NCI-H82 (cell line): ENCODE measurements around the gene OPTC.
"Not testable (repeated sequence)": the region's sequence is repeated elsewhere in the genome, so short reads cannot be mapped to it uniquely, and the experiment has no call there.

Source experiments
- DNase-seq: peaks from one replicate; lab custom pipeline; 2025; lab: John Stamatoyannopoulos, UW

The OPTC gene

DNA sequence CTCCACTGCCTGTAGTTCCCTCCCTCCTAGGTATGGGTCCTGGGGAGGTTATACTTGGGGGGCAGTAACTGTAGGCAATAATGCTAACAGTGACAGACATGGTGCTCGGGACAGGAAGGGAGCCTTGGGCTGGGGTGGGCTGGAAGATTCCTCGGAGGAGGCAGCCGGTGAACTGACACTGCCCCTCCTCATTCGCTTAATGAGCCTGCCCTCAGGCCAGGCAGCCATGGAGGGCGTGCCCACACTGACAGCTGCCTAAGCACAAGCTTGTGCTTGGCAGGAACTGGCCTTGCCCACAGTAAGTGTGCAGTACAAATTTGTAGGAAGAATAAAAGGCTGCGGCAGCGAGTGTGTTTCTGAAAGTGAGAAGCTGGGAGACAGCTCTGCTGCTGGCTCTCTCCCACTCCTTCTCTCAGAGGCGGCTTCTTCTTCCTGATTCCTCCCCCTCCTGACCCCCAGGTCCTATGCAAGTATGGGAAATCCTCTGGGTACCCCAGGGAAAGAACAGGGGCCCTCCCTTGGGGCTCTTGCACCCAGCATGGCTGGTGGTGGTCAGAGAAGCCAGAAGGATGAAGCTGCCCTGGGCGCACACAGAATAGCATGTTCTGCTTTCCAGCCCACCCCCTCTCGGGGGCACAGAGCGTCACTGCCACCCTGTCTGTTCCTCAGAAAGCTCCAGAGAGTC, 23.6 kb downstream of the OPTC start:
- no peak for DNase-seq

DNA sequence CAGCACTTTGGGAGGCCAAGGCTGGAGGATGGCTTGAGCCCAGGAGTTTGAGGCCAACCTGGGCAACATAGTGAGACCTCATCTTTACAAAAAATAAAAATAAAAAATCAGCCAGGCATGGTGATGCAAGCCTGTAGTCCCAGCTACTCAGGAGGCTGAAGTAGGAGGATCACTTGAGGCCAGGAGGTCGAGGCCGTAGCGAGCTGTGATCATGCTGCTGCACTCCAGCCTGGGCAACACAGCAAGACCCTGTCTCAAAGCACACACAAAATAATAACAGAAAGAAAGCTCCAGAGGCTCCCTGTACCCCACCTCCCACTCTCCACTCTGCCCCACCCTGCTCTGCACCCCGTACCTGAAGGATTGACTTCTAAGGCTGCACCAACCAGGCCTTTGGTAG, 24.2 kb downstream of the OPTC start:
- DNase-seq = not testable (repeated sequence)

DNA sequence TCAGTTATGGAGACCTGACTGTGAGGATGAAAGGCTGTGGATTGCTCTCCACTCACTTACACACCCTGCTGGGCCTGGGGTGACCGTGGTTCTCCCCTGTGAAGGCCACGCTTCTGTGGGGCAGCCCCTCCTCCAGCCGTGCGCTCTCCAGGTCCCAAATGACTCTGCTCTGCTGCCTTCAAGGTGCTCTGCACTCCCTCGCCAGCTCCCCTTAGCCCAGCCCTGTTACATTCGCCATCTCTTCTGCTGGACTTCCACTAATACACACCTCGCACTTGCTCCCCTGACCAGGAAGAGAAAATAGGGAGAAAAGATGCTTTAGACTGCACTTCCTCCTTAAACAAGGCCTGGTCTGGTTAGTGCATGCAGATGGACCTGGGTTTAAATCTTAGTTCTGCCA, 24.6 kb downstream of the OPTC start:
- no peak for DNase-seq

DNA sequence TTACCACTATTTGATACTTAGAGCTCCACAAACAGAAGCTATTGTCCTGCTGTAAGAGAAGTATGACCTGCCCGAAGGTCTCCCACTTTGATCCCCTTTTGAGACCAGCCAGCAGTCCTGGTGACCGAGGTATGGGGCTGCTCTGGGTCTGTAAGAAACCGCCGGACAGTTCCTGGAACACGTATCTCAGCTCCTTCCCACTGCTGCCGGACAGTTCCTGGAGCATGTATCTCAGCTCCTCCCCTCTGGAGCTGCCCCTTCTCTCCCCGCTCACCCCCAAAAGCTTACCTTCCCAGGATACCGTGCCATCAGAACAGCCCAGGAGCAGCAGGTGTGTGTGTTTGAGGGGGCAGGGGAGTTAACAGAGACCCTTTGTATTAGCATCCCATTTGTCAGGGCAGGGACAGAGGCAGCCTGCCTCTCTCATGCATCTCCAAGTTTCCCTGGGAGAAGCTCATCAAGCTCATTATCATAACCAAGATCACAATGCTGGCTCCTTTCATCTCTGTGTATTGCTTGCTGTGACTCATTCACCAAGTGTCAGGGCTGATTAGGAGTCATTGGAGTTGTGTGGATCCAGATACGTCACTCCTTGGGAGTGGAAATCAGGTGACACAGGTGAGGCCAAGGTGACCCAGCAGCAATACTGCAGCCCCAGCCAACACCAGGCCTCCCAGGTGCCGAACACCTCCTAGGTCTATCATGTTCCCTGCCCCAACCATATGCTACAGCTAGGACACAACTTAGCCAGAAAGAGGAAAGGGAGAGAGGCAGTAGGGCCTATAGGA, 25.3 kb downstream of the OPTC start:
- no peak for DNase-seq

DNA sequence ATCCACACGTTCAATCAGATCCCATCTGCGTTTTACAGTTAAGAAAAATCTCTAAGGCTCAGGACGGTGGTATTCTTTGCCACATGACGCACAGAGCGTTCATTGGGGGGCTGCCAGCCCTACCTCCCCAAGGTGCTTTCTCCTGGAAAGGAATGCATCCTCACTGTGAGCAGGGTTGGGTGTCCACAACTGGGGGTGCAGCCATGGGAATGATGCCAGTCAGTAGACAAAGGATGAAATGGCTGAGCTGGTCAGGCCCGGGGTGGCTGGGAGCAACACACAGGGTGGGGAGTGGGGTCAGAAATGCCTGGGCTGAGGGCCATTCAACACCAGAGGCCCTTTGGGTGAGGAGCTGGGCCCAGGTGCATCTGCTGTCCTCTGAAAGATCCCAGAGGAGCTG, 25.9 kb downstream of the OPTC start:
- no peak for DNase-seq

DNA sequence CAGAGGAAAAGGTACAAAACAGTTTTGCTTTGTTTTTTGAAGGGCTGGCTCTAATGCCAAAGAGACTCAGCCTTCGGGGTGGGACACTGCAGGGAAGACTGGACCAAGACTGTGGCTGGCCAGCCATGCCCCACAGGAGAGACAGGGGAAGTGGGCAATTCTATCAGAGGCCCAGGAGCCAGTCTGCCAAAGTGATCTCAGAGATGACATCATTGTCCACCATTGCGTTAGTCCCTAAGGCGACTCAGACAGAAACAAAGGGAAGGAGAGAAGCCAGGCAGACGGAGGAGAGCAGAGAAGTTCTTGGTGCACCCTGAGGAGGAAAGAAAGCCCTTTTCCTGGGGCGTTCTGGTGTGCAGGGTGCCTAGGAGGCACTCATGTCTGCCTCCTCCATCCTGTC, 26.4 kb downstream of the OPTC start:
- no peak for DNase-seq

DNA sequence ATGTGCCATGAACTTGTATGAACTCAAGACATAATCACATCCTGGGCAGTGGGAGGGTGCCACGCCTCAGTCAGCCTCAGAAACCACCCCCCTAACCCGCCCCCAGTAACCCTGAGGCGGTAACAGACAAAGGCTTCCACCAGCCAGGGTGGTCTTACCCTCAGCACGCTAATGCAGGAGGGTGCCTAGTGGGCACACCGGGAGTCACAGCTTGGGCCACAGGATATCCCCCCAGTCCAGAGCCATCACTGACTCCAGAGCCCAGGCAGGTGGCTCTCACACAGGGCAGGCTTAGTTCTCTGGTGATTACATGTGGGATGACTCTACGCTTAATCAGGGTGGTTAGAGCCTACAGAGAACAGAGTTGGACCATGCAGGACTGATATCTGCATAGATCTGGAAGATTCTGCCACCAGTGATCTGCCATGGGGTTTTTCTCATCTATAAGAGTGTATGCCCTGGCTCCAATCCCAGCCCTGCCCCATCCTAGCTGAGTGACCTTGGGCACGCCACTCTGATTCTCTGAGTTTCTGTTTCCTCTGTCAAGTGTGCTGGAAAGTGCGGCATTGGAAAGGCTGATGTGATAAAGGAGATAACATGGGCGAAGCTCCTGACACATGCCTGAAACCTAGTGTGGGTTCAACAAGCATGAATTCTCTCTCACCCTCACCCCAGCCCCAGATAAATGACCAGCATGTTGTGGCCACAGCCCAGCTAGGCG, 27.3 kb downstream of the OPTC start:
- peak; percentile 70 for DNase-seq

DNA sequence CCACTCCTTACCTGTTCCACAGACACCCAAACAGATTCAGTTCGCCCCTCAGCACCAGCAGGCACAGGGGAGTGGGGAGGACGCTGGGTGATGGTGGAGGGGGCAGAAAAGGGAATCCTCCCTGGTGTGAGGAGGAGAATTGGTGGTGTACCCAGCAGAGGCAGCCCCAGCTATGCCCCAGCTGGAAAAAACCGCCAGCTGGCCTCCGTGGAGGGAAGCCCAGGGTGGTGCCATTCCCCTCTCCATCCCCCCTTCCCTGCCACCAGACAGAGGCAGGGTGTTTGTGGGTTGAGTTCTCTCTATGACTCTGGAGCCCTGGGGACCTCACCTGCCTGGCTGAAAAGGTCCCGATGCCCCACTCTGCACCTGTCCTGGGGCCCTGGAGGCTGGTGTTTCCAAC, 27.9 kb downstream of the OPTC start:
- DNase-seq = no peak

DNA sequence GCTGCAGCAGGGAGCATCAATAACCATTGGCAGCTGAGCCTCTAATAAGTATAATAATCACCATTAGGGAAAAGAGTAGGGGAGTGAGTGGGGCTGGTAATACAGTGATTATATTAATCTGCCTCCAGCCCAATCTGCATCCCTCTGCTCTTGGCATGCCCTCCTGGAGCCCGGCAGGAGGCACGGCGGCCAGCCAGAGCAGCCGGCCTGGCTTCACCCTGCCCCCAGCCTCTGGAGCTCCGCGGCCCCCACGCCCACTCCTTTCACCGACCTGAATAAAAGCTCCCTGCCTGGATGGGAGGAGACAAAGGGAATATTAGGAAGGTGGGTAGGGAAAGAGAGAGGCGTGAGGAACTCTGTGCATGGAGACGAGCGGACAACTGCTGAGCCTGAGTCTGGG, 28.3 kb downstream of the OPTC start:
- peak; percentile 95 for DNase-seq

DNA sequence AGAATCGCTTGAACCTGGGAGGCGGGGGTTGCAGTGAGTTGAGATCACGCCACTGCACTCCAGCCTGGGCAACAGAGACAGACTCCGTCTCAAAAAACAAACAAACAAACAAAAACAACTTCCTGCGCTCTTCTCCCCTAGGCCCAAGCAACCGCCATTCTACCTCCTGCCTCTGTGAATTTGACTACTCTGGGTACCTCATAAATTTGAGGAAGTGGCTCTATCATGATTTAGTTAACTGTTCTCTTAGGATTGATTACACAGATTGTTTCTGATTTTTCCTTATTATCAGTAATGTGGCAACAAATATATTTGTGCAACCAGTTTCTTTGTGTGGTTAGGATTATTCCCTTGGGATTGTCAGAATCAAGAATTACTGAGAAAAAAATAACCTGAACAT, 29.7 kb downstream of the OPTC start:
- no peak for DNase-seq

DNA sequence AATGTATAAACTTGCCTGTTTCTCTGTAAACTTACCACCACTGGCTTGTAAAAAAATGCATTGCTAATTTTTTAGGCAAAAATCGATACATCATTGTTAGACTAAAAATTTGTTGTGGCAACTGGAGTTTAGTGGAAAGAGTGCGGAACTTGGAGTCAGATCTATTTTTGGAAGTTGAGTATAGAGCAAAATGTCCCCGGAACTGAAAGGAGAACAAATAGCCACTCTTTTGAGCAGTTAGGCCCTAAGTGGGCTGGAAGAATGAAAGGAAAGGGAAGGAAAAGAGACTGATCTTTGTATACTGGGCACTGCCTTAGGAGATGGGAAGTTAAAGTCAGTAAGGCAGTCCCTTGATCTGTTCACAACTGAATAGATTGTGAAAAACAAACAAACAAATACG, 30.2 kb downstream of the OPTC start:
- no peak for DNase-seq

DNA sequence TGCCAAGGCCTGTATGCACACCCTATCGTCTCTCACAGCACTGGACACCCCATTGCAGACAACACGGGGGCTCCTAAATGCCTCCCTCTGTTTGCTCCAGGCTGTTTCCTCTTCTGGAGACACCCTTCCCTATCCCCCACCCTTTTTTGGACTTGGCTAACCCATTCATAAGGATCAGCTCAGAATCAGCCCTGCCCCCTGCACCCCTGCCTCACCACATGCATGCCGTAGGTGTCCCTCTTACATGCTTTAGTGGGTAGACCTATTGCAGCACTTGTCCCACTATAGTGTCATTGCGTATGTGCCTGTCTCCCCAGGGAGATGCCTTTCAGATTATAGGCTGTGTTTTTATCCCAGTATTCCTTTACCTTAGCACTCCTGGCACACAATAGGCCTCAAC, 30.9 kb downstream of the OPTC start:
- DNase-seq = peak; percentile 67

DNA sequence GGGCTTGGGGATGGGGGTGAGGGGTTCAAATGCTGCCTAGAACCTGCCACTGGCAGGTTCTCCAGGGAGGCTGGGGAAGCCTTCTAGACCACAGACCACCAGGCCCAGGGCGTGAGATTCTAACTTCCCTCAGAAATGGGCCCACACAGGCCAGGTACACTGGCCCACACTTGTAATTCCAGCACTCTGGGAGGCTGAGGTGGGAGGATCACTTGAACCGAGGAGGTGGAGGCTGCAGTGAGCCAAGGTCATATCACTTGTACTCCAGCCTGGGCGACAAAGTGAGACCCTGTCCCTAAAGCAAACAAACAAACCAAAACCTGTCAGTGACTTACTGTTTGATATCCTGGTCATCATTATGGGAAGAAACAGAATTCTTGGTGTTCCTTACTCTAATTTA, 31.7 kb downstream of the OPTC start:
- no peak for DNase-seq

DNA sequence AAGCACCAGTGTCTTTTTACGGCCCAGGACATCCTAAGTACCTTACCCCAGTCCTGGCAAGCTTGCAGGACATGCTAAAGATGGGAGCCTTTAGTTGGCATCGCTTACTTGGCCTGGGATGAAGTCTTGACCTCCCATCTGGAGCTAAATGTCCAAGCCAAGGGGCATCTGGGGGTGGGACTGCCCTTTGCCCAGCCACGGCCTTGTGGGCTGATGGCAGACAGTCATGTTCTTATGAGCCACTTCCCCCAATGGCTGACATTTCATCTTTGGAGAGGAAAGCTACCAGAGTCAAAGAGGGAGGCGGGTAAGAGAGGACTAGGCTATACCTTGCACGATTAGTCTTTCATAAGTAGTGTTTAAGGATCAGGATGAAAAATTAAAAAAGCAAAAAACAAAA, 32.2 kb downstream of the OPTC start:
- no peak for DNase-seq

DNA sequence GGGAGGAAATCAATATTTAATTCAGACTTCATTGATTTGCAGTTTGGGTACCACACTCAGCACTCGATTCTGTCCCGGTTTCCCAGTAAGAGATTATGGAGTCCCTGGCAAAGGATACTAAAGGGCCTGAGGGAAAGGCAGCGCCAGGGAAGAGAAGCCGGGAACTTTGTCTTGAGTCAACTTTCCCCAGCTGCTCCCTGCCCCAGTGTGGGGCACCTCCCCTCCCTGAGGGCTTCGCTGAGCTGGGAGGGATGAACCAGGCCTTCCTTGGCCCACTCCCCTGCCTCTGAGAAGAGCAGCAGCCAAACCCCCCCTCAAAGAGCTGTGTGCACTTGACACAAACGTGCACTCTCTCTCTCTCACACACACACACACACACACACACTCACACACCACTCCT, 32.6 kb downstream of the OPTC start:
- DNase-seq = peak; percentile 57

DNA sequence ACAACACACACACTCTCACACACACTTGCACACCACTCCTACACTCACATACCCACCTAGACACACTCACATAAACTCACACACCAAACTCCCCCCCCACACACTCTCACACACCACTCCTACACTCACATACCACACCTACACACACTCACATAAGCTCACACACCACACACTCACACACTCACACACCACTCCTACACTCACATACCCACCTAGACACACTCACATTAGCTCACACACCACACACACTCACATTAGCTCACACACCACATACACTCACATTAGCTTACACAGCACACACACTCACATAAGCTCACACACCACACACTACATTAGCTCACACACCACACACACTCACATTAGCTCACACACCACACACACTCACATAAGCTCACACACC, 33.1 kb downstream of the OPTC start:
- DNase-seq = no peak

DNA sequence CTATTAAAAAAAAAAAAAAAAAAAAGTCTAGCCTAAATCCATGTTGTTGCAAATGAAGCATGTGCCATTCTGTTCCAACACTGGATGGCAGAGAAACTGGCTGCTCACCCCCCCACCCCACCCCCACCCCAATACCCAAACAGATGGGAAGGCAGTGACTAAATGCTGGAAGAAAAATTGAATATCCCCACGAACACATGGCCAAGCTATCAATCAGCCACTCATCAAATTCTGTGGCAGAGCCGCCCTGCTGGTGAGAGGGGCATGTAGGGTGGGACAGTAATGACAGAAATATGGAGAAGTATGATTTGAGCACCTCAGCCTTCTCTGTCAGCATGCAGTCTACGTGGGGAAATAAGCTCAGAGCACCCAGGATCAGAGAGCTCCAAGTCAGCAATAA, 34.1 kb downstream of the OPTC start:
- DNase-seq = peak; percentile 74

DNA sequence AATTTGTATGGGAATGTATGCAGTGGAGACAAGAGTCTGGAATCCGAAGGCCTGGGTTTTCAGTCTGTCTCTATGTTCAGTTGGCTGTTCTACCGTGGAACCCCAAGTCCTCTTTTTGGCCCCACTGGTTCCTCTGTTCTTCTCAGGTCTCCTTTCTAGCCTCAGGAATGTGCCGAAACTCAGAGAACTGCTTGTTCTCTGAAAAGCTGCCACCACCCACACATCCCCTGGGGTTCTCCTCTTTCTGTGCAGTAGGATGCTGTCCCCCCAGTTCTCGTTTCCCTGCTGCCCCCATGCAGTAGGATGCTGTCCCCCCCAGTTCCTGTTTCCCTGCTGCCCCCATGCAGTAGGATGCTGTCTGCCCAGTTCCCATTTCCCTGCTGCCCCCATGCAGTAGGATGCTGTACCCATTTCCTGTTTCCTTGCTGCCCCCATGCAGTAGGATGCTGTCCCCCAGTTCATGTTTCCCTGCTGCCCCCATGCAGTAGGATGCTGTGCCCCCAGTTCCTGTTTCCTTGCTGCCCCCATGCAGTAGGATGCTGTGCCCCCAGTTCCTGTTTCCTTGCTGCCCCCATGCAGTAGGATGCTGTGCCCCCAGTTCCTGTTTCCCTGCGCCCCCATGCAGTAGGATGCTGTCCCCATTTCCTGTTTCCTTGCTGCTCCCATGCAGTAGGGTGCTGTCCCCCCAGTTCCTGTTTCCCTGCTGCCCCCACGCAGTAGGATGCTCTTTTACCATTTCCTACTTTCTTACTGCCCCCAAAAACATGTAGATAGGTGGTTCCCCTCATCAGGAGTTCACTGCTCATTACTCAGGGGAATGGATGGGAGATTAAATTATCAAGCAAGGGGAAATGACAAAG, 35.3 kb downstream of the OPTC start:
- no peak for DNase-seq

DNA sequence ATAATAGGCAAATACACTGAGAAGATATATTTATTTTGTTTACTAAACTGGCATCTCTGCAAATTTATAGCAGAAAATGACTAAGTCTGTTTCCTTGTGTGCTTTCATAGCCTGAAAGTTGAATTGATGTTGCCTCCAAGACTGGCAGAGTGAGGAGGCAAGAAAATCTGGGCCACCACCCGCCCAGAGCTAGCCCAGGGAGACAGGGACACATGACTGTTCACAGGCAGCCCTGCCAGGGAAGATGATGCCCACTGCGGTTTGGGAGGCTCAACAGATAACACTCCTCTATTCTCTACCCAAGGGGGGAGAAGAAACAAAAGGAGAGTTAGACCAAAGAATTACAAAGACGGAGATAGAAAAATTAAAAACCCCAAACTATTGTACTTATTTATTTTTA, 37.1 kb downstream of the OPTC start:
- DNase-seq = no peak

DNA sequence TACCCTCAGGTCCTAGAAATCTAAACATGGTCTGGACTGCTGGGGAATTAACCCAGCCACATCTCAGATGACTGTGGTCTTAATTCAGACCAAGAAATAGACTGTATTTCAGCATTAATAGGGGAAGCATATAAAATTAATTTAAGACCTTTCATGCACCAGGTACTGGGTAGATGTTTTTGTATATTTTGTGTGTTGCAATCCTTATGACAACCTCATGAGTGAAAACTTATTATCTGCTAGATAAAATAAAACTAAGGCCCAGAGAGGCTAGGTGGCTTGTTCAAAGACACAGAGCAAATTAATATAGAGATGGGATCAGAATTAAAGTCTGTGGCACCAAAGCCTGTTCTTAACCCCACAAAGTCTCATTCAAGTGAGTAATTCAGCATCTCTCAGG, 40.1 kb downstream of the OPTC start:
- no peak for DNase-seq

DNA sequence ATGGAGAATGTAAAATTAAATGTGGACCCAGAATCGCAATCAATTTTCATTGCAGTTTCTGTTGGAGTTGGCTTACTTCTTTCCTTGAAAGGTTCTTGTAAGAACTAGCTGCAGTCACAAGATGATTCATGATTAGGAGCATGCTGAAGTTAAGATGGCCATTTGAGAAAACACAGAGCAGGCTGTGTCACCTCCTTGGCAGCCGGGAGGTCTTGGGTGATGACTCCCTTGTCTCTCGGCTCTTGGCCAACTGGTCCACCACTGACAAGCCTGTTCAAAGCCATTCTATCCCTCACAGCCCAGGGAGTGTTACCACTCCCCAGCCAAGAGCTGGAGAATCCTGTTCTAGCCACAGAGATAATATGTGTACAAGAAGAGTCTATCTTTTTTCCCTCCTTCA, 40.6 kb downstream of the OPTC start:
- no peak for DNase-seq

DNA sequence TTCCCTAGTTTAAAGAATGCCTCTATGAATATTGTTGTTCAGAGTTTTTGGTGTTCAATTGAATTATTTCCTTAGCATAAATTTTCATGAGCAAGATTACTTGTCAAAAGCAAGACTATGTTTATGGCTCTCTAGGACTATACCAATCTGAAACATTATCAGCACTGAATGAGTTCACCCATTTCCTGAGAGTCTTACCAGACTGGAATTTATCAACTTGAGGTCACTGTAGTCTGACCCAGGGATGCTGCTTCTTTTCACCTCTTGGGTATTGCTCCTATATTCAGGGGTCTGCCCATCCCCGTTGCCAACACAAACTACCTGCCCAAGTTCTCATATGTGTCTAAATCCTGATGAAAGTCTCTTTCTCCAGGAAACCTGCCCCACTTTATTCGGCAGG, 42.6 kb downstream of the OPTC start:
- DNase-seq = no peak
